Measurements from ENCODE around the gene SNX5.

Gene SNX5

GRCh38 chr20:17958373-17959256 lies 10.0 kb downstream of the SNX5 start:
- DNase-seq, result no peak

DNA sequence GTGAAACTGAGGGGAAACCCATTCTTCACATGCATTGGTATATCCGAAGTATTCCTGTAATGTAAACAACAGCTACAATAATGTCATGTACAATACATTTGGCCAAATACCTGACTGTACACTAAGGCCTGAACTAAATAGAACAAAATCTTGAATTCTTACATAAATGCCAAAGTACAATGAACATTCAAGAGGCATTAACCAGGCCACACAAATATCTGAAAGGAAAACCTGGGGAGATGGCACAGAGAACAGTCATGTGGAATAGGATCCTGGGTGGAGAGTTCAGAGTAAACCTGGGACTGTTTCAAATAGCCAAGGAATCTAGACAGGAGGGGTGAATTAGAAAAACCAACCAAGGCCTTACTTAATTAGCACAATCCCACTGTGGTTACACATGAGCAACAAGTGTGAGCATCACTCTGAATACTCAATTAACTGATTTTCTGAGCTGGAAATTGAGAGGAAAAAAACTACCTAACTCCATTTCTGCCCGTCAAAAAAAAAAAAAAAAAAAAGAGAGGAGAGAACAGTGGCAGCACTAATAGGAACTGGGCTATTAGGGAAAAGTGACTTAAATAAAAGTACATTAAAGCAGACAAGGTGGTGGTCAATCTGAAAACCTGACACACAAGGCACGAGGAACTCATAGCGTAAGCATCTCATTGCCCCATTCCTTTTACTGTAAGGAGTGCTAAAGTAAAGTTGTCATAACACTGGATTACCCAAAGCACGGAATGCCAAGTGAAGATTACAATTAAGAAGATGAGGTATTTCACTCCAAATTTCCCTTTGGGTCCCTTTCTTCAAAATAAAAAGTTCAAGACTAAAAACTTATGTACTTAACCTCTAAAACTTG lies 10.9 kb downstream of the SNX5 start:
- no peak for DNase-seq

- no peak for DNase-seq
These were observed 12.4 kb downstream of the SNX5 start for GRCh38 chr20:17956099-17956685.

DNA sequence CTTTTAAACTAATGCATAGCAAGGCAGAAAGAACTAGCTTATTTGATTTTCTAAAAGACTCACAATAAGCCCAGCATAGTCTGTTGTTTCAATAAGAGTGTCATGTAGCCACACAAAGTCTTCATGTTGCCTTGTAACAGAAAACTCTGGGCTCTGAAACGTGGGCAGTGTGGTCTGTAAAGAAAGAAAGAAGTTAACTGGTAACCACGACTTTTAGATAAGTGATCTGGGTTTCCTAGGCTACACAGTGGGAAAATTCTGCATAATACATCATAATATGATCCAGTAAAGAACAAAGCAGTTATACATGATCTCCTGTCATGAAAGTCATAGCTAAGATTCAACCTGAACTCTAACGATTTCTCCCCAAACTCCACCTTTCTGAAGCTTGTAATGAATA lies 13.3 kb downstream of the SNX5 start:
- DNase-seq, result no peak

GRCh38 chr20:17953935-17954334 lies 14.7 kb downstream of the SNX5 start:
- DNase-seq, result no peak

- DNase-seq, result no peak
These were observed 15.6 kb downstream of the SNX5 start for GRCh38 chr20:17952692-17953684.

GRCh38 chr20:17951323-17951722 lies 17.3 kb downstream of the SNX5 start:
- DNase-seq, result no peak

GRCh38 chr20:17950670-17951069 lies 17.9 kb downstream of the SNX5 start:
- no peak for DNase-seq

DNA sequence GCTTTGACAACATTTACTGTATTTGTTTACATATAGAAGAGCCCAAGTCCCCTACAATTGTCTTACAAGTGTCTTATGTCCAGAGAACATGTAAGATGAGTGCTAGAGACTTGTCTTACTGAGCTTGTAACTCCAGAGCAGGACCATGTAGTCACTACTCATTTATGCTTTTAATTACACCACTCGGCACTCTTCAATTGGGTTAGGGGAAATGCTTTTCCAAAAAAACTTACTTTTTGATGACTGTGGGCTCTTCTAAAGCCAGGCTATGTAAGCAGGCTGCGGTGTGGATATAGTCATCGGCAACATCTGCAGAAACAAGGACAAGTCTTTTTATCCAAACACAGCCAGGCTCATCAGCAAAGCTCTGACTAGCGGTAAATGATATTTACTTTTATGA lies 18.7 kb downstream of the SNX5 start:
- DNase-seq, result no peak

- DNase-seq, result no peak
These were observed 20.2 kb downstream of the SNX5 start for GRCh38 chr20:17948442-17948841.

GRCh38 chr20:17947474-17947815 lies 21.1 kb downstream of the SNX5 start:
- DNase-seq, result no peak

DNA sequence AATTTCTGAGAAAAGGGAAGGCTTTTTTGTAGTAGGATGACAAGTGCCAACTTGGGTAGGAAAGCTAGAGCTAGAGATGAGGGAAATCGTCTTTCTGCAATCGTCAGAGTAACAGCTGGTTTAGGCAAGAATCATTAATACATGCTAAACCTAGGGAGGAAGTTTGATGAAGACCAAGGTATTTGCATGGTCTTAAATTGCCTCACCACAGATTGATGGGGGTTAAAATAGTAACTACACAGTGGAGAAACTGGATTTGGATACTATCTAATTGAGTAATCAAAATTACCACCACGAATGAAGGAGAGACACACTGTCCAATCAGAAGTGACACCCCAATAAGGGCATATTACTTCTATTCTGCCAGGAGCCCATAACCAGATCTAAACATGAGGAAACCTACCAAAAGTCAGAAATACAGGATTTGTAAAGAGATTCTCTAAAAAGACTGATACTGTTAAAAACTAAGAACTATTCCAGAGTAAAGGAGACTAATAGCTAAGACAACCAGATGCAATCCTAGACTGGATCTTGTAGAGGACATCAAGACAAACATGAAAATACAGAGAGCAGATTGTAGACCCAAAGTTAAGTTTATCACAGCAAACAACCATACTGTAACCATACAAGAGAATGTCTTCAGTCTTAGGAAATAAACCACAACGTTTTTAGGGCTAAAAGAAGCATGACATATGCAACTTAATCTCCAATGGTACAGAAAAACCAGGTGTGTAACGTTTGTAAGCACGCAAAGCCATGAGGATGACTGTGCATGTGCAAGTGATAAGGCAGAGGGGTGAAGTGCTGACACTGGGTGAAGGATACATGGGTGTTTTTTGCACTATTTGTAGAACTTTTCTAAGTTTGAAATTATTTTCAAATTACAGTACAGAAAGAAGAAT lies 21.8 kb downstream of the SNX5 start:
- no peak for DNase-seq

DNA sequence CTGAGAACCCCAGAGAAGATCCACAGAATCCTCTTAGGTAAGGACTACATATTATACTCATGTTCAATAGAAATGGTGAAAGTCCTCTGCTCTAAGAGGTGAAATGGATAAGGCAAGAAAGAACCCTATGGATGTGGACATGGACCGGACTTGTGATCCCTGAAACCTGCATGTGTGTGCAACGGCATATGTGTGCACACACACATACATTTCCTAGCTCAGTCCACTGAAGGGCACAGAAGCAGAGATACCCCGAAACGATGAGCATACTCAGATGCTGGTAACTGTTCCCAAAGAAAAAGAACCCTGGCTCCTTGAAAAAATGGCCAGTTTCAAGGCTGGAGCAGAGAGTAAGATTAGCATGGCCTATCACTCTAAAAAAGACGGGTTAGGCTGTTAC lies 22.6 kb downstream of the SNX5 start:
- no peak for DNase-seq

GRCh38 chr20:17944854-17945474 lies 23.6 kb downstream of the SNX5 start:
- no peak for DNase-seq

GRCh38 chr20:17943343-17943742 lies 25.3 kb downstream of the SNX5 start:
- no peak for DNase-seq

- no peak for DNase-seq
These were observed 26.8 kb downstream of the SNX5 start for GRCh38 chr20:17941826-17942196.

- DNase-seq, result no peak
These were observed 27.3 kb downstream of the SNX5 start for GRCh38 chr20:17941087-17941825.

DNA sequence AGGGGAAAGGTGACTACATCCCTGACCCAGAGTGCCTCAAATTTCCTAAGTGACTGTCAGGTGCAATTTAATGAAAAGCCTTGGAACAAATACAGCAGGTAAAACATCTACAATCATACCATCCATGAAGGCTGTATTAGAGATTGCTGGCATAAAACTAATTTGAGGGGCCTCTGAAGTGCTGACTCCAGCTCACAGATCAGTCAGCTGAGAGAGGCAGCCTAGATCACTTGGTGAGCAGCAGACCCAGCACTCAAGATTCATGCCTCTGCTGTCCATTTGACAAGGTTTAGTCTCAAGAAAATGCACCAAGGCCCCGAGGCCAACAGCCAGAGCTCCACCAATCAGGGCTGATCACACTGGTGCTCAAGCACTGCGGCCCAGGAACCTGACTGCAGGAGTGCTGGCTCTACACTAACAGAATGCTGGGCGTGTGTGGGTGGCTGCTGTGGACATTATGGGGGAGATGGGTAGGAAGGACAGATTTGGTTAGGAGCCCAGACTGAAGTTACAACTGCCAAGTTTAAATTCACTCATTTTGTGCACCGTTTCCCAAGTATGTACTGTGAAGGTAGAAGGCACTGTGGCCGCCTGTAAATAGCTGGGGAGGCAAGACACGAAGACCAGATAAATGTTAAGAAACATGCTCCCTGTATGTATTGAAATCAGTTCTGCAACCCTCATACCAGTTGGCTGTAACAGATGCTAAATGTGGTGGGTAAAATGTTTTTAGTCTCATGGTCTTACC lies 28.2 kb downstream of the SNX5 start:
- no peak for DNase-seq

- DNase-seq, result no peak
These were observed 28.9 kb downstream of the SNX5 start for GRCh38 chr20:17939622-17940223.

Data from NCI-H226 (cell line).